Mesenteric fat pad (tissue), 1 donor: ENCODE results near the gene HINT3. TPM values are rescaled to one million over a fixed set of nuclear protein-coding genes. Genes with fewer than 3 reads are reported as not detected.
A peak's percentile ranks its signal among the peaks of the same experiment; 100 is the strongest.
"Not testable (repeated sequence)": the region's sequence is repeated elsewhere in the genome, so short reads cannot be mapped to it uniquely, and the experiment has no call there.

Source experiments
- DNase-seq: peaks from one replicate; pipeline ENCODE4 v3.0.0-alpha.2; 2020; ENCODE audit warnings: low spot score
- total RNA-seq: library from RNA; stranded (reverse); fragmentation: NEBNext Ultra II Directional; extraction: Animal tissue kit (Norgen Biotek cat#: 25700); gene quantifications from one replicate; pipeline ENCODE4 v1.2.1, GENCODE V29; 2021
- donor health status: DM: yes; HTN: yes; CAD: no.

The HINT3 gene
- total RNA-seq, 1 donor from 2014 or later: 20.5 TPM

DNA sequence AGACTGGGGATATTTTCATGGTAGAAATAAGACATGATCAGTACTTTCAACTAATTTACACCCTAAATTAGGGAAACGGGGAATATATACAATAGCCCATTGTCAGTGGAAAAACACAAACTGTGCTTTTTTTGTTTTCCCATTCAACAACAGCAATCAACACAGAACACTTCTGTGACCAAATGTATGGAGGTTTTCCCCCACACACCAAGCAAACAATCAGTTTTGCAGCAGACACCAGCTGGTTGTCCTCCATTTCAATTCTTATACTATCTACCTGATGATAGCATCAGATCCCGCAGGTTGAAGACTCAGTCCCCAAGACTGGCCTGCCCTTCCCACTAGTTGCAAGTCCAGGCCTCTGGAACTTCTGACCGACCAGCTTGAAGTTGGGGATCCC lies 4.5 kb downstream of the HINT3 start:
- no peak for DNase-seq

DNA sequence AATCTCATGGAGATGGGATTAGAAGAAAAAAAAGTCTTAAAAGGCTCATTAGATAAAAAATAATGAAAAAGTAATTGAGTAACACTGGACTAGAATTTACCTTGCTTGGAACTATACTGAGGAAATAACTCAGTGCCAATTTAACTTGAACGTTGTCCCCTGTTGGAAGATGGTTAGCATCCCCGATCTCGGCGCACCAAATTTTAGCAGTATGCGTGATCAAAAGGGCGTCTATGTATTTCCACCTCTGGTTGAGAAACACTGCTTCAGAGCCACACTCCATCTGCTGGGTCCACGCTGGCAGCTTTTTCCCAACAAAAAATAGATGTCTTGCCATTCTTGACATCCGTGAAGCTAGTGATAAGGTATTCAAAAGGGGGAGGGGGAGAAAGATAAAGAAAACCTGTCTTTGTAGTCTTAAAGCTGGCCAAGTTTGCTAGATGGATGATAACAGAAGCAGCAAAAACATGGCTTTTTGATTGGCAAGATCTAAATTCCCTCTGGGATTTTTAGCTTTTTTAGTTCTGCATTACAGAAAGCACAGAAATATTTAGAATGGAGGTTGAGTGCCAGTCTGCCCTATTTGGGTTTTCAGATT lies 6.4 kb downstream of the HINT3 start:
- no peak for DNase-seq

DNA sequence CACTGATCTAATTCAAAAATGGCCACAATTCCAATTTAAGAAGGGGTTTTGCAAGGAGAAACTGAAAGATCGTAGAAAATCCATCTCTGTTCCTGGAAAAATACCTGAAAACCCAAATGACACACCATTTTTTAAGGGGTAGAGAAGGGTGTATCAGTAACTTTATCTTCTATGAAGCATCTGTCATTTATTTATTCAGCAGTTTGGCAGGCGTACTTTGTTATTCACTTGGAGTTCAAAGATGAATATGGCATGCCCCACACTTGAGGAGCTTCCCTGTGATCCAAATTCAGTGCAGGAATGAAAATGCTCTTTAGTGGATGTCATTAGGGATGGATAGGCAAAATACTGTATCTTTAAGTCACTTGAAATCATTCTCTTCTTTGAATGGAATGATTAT lies 7.2 kb downstream of the HINT3 start:
- no peak for DNase-seq

DNA sequence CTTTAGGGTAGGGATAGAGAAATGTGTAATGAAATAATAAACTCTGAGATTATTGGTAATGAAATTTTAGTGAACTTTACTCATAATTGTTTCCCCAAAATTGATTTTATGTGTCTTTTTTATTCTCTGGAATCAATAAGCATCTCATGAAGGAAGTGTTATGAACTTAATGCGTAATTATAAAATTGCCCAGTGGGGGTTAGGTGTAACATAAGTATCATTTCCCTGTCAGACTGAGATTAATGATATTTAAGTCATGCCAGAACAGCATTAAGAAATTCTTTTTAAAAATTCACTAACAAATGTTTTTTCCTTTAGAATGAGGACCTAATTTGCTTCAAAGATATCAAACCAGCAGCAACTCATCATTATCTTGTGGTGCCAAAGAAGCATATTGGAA lies 10.0 kb downstream of the HINT3 start:
- no peak for DNase-seq

DNA sequence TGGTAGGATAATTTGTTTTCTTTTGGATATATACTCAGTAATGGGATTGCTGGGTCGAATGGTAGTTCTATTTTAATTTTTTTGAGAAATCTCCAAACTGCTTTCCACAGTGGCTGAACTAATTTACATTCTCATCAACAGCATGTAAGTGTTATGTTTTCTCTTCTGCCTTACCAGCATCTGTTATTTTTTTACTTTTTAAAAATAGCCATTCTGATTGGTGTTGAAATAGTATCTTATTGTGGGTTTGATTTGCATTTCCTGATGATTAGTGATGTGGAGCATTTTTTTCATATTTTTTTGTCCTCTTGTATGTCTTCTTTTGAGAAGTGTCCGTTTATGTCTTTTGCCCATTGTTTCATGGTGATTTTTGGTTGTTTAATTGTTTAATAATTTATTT lies 11.9 kb downstream of the HINT3 start:
- DNase-seq: no peak

DNA sequence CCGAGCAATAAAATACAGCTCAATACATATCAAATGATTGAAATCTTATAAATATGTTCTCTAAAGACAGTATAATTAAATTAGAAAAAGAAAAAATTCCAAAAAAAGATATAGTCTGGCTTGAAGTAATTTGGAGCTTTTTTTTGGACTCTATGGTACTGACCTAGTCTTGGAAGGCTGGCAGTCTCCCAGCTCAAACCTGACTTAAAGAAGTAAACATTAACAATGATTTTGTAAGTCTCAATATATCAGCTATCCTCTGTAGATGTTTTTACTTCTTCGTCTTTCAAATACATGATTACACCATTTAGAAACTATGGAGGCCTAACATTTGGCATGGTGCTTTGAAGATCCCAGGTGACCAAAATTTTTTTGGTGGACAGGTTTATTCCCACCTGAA lies 14.2 kb downstream of the HINT3 start:
- DNase-seq: no peak

DNA sequence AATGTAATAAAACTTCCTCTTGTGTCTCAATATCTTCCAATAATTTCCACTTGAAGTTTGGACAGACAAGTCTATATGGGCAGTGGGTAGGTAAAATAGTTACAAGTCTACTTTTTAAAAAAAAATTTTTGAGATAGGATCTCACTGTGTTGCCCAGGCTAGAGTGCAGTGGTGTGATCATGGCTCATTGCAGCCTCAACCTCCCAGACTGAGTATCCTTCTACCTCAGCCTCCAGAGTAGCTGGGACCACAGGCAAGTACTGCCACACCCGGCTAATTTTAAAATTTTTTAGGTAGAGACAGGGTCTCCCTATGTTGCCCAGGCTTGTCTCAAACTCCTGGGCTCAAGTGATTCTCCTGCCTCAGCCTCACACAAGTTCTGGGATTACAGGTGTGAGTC lies 15.9 kb downstream of the HINT3 start:
- DNase-seq: not testable (repeated sequence)

DNA sequence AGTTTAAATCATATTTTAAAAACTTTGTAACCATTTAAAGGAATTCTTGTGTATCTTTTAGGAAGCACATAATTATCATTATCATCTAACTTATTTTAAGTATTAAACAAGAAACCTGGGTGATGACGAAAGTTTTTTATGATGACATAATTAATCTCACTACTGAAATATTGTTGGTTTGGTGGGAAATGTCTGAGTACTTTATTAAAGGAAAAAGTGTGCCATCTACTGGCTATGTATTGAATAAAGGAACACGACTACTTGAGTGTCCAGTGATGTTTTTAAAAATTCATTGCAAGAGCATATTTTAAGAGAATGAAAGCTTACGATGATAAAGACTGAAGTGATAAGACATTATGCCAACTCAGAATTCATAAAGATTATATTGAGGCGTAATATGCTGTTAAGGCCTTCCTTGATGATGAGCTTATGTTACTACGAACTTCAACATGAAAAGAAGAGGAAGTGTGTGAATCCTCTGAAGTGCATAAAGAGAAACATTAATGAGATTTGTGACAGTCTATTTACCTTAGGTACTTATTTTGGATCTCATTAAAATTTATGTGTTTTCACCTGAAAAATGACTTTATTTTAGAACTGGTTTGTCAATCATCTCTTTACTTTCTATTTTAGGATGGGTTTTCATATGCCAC lies 17.8 kb downstream of the HINT3 start:
- DNase-seq: no peak

DNA sequence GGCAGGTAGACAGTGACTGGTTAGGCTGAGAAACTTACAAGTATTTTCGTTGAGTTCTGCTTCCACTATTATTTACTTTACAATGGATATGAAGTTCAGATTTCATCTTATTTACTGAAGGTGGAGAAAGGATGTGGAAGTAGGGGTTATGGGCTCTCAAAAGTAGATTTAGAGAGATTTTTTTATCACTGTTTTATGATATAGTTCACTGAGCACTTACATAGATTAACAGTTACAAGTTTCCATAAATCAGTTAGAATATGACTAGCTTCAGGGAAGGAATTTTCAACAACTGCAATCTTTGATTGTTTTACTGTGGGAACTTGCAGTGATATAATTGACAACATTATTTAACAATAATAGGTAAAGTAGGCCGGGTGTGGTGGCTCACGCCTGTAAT lies 22.5 kb downstream of the HINT3 start:
- no peak for DNase-seq

DNA sequence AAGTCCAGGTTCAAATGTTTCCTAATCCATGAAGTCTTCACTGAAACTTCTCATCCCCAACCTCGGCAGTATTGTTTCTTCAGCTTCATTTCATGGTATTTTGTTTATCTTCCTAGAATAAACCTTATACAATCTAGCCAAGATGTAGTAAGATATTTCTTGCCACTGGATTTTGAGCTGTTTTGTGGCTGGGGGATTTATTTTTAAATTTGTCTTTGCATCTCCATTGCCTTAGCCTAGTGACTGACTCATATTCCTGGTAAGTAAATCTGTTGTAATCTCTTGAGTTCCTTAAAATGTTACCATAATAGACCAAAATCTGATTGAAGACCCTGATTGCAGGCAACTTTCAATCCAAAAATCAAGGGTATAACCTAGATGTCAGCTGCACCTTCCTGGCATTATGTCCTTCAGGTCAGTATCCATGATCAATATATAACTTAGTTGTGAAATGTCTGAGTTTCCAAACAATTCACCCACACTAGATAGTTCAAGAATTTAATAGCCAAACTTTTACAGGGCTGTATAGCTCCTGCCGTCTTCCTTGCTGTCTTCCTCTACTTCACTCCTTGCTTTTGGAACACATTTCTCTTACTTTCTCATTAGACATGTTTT lies 25.1 kb downstream of the HINT3 start:
- DNase-seq: no peak

DNA sequence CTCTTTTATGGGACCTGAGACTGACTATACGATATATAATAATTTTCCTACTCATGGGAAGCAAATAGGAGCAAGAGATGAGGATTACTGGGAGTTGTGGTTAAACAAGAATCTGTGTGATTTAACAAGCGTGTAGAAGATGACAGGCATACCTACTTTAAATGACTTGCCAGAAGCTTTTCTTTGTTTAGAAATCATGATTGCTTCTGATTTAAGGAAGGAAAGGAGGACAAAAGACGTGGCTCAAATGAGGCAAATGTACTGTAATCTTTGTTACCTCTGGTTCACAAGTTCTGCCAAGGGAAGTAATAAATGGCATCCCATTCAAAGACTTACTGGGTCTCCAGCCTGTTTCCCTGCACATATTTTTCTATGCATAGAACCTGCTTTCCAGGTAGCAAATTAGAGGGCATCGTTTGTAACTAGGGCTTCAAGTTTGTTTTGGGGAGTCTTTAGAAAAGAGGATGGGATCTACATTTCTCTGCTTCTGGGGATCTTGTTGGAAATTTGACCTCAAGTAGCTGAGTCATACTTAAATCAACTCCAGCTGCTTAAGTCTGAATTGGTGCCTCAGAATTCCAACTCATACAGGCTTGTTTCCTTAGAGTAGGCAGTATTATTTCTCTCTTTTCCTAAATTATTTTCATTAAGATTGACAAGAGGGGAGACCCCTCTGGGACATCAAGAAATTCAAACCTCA lies 26.8 kb downstream of the HINT3 start:
- no peak for DNase-seq

DNA sequence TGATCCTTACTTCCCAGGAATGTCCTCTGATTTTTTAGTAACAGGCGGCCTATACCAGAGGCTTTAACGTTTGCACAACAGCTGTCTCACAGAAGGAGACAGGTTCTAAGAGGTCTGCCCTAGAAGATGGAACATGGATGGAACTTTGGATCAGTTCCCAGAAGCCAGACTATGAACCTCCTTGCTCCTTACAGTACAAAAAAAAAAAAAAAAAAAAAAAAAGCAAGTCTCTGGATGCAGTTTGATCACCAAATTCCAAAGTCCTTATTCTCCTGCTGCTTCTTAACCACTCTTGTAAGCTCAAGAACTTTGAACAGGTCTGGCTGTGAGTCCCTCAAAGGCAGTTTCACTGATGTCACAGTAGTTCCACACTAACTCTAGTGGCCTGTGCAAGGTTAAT lies 27.7 kb downstream of the HINT3 start:
- DNase-seq: no peak

DNA sequence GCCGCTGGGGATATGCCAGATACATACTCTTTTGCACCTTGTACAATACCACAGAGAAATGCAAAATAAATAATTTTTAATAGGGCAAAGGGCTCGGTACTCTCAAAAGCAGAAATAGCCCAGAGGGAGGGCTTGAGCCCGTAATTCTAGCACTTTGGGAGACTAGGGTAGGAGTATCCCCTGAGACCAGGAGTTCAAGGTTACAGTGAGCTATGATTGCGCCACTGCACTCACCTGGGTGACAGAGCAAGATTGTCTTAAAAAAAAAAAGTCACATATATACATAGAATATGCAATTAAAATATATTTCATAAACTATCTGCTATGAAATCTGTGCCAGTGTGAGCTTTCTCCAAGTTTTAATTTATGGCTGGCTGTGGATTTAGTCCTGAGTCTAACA lies 29.0 kb downstream of the HINT3 start:
- DNase-seq: no peak

DNA sequence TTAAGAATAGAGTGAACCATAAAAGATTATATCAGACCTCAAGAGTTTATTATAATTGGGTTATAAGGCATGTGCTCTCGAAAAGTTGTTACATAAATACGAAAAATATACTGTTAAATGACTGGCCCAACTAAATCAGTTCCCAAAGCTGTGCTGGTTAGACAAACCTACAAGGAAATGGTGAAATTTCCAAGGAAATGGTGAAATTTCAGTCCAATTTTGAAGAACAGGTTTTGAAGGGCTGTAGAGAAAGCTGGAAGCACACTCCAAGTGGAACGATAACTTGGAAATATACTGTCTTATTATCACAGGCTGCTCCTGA lies 29.4 kb downstream of the HINT3 start:
- DNase-seq: no peak

DNA sequence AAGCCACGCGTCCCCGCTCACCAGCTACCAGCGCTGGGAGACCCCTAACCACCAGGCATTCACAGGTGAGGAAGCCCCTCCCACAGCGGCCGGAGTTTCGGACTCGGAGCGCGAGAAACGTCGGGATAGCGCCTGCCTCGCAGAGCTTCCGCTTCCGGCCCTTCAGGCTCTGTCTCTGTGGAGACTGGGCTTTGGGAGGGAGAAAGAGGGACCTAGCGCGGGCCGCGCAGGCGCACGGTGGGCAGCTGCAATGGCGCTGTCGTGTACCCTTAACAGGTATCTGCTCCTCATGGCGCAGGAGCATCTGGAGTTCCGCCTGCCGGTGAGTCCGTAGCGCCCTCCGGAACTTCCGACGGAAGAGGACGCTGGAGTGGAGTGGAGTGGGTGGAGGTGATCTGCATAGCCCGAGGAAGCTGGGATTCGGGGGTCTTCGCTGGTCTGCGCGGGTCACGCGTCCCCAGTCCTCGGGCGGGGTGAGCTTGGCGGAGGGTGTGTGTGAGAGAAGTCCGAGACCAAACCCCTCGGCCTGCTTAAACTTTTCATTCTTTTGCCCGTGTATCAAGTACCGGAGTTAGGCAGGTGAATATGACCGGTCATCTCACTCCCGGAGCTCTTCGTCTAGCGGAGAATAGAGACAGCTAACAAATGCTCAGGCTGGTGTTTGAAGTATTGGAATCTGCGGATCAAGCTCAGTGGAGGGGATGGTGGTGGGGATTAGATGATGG lies 29.9 kb downstream of the HINT3 start, which contains the start of gene TRMT11:
Gene TRMT11 (plus strand): TSS at position 240 of the 725 bp plus-strand sequence. CDS start 11 bp downstream, at position 251.
- DNase-seq: peak; percentile 94

DNA sequence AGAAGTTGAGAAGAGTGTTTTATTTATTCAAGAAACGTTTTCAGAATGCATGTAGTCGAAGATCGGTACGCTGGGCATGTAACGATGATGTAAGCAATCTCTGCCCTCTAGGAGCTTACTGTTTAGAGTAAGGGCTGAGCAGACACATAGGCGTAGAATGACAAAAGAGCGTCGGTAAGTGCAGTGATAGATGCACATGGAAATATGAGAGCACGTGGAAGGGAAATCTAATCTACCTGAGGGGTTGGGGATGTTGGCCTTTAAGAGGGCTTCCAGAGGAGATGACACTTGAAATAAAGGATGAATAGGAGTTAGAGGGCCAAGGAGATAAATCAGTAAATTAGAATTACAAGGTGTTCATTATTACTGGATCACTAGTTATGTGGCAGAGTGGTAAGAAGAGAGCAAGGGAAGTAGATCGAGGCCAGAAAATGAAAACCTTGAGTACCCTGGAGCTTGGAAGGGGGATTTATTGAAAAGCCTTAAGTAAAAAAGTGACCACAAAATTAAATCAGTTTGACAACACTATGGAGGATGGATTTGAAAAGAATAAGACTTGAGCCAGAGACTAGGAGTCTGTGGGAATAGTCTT lies 30.6 kb downstream of the HINT3 start:
- DNase-seq: no peak

DNA sequence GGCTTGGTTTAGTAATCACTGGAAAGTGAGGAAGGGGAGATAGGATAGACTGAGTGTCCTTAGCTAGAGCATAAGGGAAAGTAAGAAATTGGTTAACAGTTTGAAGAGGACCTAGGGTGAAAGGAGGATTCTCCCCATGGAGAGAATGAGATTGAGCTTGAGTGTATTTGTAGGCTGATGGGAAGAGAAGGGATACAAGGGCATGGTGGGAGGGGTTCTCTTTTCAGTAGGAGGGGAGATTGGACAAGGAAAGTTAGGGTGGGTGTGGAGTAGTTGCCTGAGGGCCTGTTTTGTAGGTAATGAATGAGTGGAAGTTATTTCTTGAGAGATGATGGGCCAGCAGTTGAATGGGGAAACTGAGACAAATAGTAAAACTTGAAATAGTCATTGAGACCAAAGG lies 31.7 kb downstream of the HINT3 start:
- no peak for DNase-seq

DNA sequence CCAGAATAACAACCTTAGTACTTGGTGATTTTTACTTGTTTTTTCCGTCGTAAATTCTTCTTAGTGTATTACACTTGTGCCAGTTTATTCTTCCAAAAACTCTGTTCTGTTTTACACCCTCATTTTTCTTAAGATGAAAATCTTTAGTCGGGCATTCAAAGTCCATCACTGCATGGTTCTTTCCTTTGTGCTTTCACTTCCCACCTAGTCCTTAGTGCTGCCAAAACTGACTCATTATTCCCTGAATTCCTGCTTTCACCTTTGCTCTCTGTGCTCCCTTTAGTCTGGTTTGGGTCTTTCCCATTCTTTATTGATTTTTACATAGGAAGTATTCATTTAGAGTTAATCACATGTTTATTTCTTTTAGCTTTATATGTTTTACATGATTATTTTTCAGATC lies 33.1 kb downstream of the HINT3 start:
- no peak for DNase-seq

DNA sequence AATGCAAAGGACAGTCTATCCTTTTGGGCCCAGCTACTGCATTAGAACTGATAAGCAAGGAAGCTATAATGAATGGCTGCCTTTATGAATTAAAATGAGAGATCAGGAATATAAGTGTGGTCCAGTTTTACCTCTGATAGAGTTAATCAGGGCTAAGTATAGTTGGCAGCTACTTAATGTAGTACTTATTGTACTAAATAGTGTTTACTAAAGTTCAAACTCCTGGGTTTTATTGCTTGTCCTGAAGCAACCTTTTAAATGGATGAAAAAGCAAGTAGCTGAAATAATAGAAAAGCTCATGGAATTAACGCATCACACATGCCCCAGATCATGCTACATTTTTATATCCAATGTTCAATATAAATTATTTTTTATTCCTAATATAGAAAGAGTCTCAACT lies 35.1 kb downstream of the HINT3 start:
- no peak for DNase-seq

DNA sequence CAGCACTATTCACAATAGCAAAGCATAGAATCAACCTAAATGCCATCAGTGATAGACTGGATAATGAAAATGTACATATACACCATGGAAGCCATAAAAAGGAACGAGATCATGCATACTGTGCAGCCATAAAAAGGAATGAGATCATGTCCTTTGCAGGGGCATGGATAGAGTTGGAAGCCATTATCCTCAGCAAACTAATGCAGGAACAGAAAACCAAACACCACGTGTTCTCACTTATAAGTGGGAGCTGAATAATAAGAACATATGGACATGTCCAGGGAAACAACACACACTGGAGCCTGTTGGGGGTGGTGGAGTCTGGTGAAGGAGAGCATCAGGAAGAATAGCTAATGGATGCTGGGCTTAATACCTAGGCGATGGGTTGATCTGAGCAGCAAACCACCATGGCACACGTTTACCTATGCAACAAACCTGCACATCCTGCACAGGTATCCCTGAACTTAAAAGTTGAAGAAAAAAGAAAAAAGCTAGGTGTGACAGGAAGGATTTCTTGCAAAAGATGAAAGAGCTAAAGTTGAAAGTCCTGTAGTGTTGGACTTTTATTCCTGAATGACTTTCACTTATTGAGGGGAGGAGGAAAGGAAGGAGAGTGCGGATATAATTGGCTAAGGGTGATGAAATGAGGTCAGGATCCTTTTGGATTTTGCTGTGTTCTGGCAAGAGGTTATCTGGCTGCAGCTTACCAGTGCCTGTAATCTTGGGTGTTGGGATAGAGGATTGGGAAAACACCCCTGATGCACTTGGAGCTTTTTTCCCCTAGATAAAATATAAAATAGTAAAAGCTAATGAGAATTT lies 38.3 kb downstream of the HINT3 start:
- DNase-seq: no peak
